Measurements from ENCODE around the gene TFPI.

Gene TFPI

DNA sequence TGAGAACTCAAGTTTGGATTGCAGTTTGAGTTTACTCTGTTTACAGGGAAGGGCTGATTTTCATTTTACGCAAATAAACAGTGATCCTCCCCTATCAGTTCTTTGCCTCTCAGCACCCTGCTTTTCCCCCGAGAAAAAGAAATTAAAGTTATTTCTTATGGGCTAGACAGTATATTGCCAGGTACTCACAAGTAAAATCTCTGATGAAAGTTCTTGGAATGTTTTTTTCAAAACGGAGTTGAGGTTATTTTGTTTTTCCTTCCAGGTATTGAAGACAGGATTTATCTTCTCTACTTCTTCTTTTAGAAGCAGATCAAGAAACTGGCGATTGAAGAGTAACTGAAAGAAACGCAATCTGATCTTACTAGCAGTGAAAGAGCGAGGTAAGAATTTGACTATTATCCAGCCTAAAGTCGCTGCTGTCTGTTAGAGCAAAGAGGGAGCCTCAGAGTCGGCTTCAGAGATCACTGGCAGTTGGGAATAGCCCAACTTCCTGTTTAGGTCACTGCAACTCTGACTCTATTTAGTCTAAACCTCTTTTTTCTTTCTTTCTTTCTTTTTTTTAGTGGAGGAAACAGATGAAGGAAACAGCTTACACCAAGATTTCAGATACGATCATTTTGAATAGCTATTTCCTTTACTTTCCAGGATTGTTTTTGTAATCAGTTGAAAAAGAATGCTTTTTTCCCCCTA lies at the start of gene TFPI:
Gene TFPI, minus strand, starts transcription at position 425 of the 693 bp plus-strand sequence. CDS start 50,667 bp downstream, outside the sequence.
- H3K27me3 Mint-ChIP-seq, result peaks cover 2% of the 10 kb centered on the region
- H3K4me3 Mint-ChIP-seq, result no peak within 1 kb of the TSS
- H3K9me3 Mint-ChIP-seq, result peaks cover 2% of the 10 kb centered on the region
- no peaks in the 10 kb centered on the region for H3K36me3 Mint-ChIP-seq
- no peaks in the 10 kb centered on the region for H3K4me1 Mint-ChIP-seq
- ATAC-seq (ENCODE audit: low read depth), result no peak
- no peak within 1 kb of the TSS for H3K27ac Mint-ChIP-seq
- DNase-seq (ENCODE audit: low spot score in 2 of 2), result no peak

DNA sequence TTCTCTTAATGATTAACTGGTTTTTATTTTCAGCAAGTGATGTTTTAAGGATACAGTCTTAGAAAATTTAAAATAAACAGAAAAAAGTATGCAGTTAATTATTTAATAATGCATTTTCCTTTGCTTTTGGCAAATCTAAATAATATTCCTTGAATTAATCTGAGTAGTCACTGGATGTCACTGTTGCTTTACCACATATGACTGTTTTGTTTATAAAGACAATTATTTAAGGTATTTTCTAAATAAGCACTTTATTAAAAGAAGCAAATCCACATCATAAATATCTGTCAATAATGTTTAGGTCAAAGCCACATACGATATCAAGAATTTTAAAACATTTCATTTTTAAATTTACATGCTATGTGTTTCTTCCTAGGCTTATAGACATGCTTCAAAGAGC lies 40.6 kb upstream of the TFPI start:
- no peak for DNase-seq (ENCODE audit: low spot score in 2 of 2)
- Mint-ChIP-seq H3K4me1 (no peaks in the 10 kb centered on the region), H3K36me3 (no peaks in the 10 kb centered on the region), H3K27me3 (no peaks in the 10 kb centered on the region), H3K27ac (no peak overlapping the region), H3K4me3 (no peak overlapping the region), H3K9me3 (peaks cover 2% of the 10 kb centered on the region)
- no peak for ATAC-seq (ENCODE audit: low read depth)

- H3K36me3 Mint-ChIP-seq, result no peaks in the 10 kb centered on the region
- no peak for DNase-seq (ENCODE audit: low spot score in 2 of 2)
Measured at GRCh38 chr2:187593697-187594096, 39.5 kb upstream of the TFPI start.

DNA sequence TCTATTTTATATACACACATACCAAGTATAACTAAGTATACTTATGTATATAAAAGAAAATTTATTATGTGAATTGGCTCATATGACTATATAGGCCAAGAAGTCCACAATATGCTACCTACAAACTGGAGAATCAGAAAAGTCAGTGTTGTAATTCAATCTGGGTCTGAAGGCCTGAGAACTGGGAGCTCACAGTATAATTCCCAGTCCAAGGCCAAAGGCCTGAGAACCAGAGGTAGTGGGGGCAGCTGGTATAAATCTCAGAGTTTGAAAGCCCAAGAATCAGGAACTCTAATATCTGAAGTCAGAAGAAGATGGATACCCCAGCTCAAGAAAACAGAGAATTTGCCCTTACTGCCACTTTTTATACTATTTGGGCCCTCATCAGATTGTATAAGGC lies 38.9 kb upstream of the TFPI start:
- H3K36me3 Mint-ChIP-seq, result no peaks in the 10 kb centered on the region
- ATAC-seq (ENCODE audit: low read depth), result no peak
- H3K27ac Mint-ChIP-seq, result no peak overlapping the region

More at GRCh38 chr2:187593697-187594096, 39.5 kb upstream of the TFPI start:
- Mint-ChIP-seq H3K27ac (no peak overlapping the region), H3K9me3 (peaks cover 2% of the 10 kb centered on the region), H3K4me1 (no peaks in the 10 kb centered on the region), H3K4me3 (no peak overlapping the region), H3K27me3 (no peaks in the 10 kb centered on the region)
- ATAC-seq (ENCODE audit: low read depth), result no peak

GRCh38 chr2:187590175-187590574 lies 35.9 kb upstream of the TFPI start:
- H3K4me3 Mint-ChIP-seq, result no peak overlapping the region
- DNase-seq (ENCODE audit: low spot score in 2 of 2) (no peak), ATAC-seq (ENCODE audit: low read depth) (no peak)
- no peaks in the 10 kb centered on the region for H3K4me1 Mint-ChIP-seq
- H3K9me3 Mint-ChIP-seq, result peaks cover 2% of the 10 kb centered on the region
- H3K27ac Mint-ChIP-seq, result no peak overlapping the region
- H3K27me3 Mint-ChIP-seq, result no peaks in the 10 kb centered on the region
- no peaks in the 10 kb centered on the region for H3K36me3 Mint-ChIP-seq

More for the DNA sequence above, 38.9 kb upstream of the TFPI start:
- Mint-ChIP-seq H3K27me3 (no peaks in the 10 kb centered on the region), H3K9me3 (peaks cover 2% of the 10 kb centered on the region), H3K4me1 (no peaks in the 10 kb centered on the region), H3K4me3 (no peak overlapping the region)
- DNase-seq (ENCODE audit: low spot score in 2 of 2), result no peak

DNA sequence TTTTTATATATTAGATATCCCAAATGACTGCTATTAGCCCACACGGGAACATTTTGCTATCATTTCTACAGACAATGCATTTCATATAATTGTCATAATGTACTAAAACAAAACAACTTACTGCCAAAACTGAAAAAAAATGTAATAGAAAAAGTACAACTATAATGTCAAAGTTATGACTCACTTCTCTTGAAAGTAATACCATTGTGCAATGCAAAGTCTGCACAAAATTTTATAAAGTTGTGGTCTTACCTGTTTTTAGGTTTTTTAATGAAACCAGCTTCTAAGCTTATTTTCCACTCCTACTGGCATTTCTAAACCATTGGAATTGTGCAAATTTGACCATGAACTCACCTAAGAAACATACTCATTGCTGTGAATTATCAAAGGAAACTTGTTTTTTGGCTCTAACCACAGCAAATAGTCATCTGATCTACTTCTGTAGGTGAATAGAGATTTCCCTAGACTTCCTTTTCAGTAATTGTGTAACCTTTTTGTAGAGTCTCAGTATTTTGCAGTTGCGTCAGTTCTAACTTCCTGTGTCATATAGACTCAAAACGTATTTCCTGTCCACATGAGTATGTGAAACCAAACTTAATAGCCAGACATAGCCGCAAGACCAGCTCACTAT lies 31.9 kb upstream of the TFPI start:
- Mint-ChIP-seq H3K27me3 (no peaks in the 10 kb centered on the region), H3K4me1 (no peaks in the 10 kb centered on the region), H3K9me3 (peaks cover 2% of the 10 kb centered on the region), H3K4me3 (no peak overlapping the region), H3K36me3 (no peaks in the 10 kb centered on the region), H3K27ac (no peak overlapping the region)
- no peak for DNase-seq (ENCODE audit: low spot score in 2 of 2)
- no peak for ATAC-seq (ENCODE audit: low read depth)

DNA sequence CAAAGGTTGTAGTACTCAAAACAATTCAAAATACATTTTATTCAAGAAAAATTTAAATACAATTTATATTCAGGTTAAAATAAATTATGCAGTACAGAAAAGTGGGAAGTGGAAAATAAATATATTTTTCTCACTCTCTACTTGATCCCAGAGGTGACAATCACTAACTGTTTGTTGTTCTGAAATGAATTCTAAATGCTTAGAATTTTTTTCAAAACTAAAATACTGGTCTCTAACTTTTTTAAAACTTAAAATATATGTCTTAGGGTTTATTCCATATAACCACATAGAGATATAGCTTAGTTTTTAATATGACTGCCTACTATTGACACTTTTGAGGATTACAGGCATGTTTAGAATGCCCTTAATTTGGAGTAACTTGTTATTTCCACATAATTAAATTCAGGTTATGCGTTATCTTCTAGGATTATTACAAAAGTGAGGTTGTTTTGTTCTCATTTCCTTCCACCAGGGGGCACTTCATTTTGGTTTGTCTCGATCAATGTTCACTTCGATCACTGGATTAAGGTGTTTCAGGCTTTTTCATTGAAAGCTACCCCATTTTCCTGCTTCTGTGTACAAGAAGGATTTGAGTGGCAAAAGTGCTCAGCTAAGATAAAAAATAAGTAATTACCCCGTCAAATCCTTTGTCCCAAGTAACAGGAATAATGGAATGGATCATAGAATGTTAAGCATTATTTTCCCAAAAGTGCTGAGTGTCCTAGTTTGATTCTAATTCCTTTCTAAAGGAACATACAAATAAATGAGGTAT lies 27.1 kb upstream of the TFPI start:
- Mint-ChIP-seq H3K4me3 (no peak overlapping the region), H3K27me3 (no peaks in the 10 kb centered on the region), H3K4me1 (no peaks in the 10 kb centered on the region), H3K27ac (no peak overlapping the region), H3K36me3 (no peaks in the 10 kb centered on the region), H3K9me3 (no peaks in the 10 kb centered on the region)
- no peak for ATAC-seq (ENCODE audit: low read depth)
- no peak for DNase-seq (ENCODE audit: low spot score in 2 of 2)

- Mint-ChIP-seq H3K27ac (no peak overlapping the region), H3K27me3 (no peaks in the 10 kb centered on the region), H3K9me3 (no peaks in the 10 kb centered on the region), H3K4me1 (no peaks in the 10 kb centered on the region), H3K4me3 (no peak overlapping the region), H3K36me3 (no peaks in the 10 kb centered on the region)
- no peak for ATAC-seq (ENCODE audit: low read depth)
- no peak for DNase-seq (ENCODE audit: low spot score in 2 of 2)
Measured at GRCh38 chr2:187580462-187581124, 26.4 kb upstream of the TFPI start.

DNA sequence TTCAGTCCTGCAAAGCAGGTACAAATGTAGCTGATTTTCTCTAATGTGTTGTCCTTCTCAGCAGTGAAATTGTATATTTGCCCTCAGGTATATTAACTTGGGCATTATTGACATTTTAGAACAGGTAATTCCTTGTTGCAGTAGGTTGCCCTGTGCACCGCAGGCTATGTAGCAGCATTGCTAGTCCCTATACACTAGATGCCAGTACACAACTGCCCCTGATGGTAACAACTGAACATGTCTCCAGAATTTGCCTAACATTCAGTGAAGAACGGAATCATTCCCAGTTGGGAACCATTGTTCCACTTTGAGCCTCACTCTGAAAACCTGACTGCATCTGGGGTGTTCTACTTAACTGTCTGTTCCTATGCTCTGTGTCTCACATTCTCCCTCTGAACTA lies 23.1 kb upstream of the TFPI start:
- Mint-ChIP-seq H3K36me3 (no peaks in the 10 kb centered on the region), H3K27me3 (no peaks in the 10 kb centered on the region), H3K4me3 (no peak overlapping the region), H3K27ac (no peak overlapping the region), H3K4me1 (no peaks in the 10 kb centered on the region), H3K9me3 (peaks cover 1% of the 10 kb centered on the region)
- DNase-seq (ENCODE audit: low spot score in 2 of 2) (no peak), ATAC-seq (ENCODE audit: low read depth) (no peak)

- no peaks in the 10 kb centered on the region for H3K27me3 Mint-ChIP-seq
- peaks cover 3% of the 10 kb centered on the region for H3K9me3 Mint-ChIP-seq
- no peak for ATAC-seq (ENCODE audit: low read depth)
- no peak for DNase-seq (ENCODE audit: low spot score in 2 of 2)
- H3K27ac Mint-ChIP-seq, result no peak overlapping the region
- H3K4me1 Mint-ChIP-seq, result no peaks in the 10 kb centered on the region
- no peak overlapping the region for H3K4me3 Mint-ChIP-seq
- no peaks in the 10 kb centered on the region for H3K36me3 Mint-ChIP-seq
Measured at GRCh38 chr2:187576906-187577305, 22.7 kb upstream of the TFPI start.

DNA sequence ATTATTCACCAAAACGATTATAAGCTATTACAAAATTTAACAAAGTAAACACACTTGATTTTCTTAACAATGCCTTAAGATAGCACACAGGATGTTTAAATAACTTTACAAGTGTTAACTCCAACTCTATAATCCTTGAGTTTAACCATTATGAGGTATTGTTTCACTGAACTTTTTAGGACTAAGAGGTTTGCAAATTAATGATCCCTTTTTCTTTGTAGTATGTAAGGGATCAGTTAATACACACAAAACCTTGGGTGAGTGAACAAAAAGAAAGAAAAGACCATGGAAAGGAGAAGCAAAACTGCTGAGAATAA lies 21.5 kb upstream of the TFPI start:
- DNase-seq (ENCODE audit: low spot score in 2 of 2) (no peak), ATAC-seq (ENCODE audit: low read depth) (no peak)
- Mint-ChIP-seq H3K9me3 (peaks cover 4% of the 10 kb centered on the region), H3K4me3 (no peak overlapping the region), H3K27ac (no peak overlapping the region), H3K4me1 (no peaks in the 10 kb centered on the region), H3K27me3 (no peaks in the 10 kb centered on the region), H3K36me3 (no peaks in the 10 kb centered on the region)

DNA sequence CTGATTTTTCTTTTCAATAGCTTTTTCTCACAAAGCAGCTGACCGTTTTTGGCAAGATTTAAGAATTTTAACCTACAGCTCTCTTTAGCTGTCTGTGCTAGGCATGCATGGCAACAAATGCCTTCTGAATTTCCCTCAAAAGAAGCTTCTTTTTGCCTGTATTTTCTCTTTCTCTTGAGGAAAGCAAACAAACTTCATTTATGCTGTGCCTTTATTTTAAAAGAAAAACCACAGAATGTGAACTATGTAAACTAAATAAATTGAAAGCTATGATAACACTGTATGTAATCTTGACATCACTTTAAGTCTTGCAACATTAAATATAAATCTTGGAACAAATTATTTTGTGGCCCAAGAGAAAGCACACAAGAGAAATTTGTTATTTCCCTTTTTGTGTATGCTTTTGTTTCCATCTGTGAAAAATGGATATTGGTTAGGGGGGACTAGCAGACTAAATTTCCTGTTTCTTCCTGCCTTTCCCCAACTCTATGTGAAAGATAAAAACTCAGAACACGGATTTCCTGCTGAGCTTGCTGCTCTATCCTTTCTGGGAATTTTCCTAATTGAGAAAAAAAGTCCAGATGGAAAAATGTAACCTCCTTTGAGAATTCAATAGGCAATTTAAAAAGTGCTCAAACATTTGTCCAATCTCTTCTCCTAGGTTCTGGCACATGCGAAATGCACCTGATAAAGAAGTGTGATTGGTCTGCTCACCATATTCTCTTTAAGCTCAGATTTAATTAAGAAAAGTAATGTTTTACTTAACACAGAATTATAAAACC lies 20.9 kb upstream of the TFPI start:
- no peaks in the 10 kb centered on the region for H3K27me3 Mint-ChIP-seq
- peaks cover 4% of the 10 kb centered on the region for H3K9me3 Mint-ChIP-seq
- no peak overlapping the region for H3K4me3 Mint-ChIP-seq
- ATAC-seq (ENCODE audit: low read depth) (no peak), DNase-seq (ENCODE audit: low spot score in 2 of 2) (no peak)
- no peaks in the 10 kb centered on the region for H3K4me1 Mint-ChIP-seq
- no peaks in the 10 kb centered on the region for H3K36me3 Mint-ChIP-seq
- H3K27ac Mint-ChIP-seq, result no peak overlapping the region

DNA sequence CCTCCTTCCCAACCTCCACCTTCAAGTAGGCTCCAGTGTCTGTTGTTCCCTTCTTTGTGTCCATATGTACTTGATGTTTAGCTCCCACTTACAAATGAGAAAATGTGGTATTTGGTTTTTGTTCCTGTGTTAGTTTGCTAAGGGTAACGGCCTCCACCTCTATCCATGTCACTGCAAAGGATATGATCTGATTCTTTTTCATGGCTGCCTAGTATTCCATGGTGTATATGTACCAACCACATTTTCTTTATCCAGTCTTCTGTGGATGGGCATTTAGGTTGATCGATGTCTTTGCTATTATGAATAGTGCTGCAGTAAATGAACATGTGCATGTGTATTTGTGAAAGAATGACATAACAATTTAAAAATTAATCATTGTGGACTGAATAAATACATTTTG lies 19.5 kb upstream of the TFPI start:
- Mint-ChIP-seq H3K4me3 (no peak overlapping the region), H3K27ac (no peak overlapping the region), H3K36me3 (no peaks in the 10 kb centered on the region), H3K27me3 (no peaks in the 10 kb centered on the region), H3K4me1 (no peaks in the 10 kb centered on the region), H3K9me3 (peaks cover 4% of the 10 kb centered on the region)
- DNase-seq (ENCODE audit: low spot score in 2 of 2) (no peak), ATAC-seq (ENCODE audit: low read depth) (no peak)
